Peyer's patch (tissue), 4 donors: ENCODE data around the gene CDK5RAP1.

Experiments
- POLR2A ChIP-seq, 2 donors: fragments of 450-650 bp; IDR thresholded peaks; one replicate each; pipeline ENCODE4 v1.5.1; 2017; ENCODE audit warnings: antibody characterized with exemption in 2 of 2, mild to moderate bottlenecking in 2 of 2, moderate library complexity in 2 of 2
- TF ChIP-seq, protein P1 (sequence below), 6 experiments: fragments of 450-650 bp in 4 of 6; fragments of 200-600 bp in 2 of 6; sonication (generic) in 1 of 6; IDR thresholded peaks; one replicate each; pipeline ENCODE4 v1.5.1; 2017 to 2019; ENCODE audit warnings: antibody characterized with exemption in 6 of 6, mild to moderate bottlenecking in 3 of 6, moderate library complexity in 1 of 6

DNA sequence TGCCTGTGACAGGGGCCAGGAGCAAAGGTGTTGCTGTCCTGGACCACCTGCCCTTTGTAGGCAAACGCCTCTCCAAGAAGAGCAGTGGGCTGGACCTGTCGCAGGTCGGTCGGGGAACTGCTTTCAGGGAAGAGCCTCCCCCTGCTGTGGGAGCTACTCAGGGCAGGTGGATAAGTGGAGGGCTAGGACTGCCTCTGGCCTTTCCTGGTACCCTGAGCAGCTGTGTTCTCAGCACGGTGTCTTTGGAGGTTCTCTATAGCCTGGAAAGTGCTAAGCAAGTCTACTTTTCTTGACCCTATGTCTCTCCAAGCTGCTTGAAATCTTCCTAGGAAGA lies 83.3 kb downstream of the CDK5RAP1 start:
- TF ChIP-seq, protein P1, sequence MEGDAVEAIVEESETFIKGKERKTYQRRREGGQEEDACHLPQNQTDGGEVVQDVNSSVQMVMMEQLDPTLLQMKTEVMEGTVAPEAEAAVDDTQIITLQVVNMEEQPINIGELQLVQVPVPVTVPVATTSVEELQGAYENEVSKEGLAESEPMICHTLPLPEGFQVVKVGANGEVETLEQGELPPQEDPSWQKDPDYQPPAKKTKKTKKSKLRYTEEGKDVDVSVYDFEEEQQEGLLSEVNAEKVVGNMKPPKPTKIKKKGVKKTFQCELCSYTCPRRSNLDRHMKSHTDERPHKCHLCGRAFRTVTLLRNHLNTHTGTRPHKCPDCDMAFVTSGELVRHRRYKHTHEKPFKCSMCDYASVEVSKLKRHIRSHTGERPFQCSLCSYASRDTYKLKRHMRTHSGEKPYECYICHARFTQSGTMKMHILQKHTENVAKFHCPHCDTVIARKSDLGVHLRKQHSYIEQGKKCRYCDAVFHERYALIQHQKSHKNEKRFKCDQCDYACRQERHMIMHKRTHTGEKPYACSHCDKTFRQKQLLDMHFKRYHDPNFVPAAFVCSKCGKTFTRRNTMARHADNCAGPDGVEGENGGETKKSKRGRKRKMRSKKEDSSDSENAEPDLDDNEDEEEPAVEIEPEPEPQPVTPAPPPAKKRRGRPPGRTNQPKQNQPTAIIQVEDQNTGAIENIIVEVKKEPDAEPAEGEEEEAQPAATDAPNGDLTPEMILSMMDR (IDR thresholded peaks at IDR 0.05), result no peak
- TF ChIP-seq POLR2A (IDR thresholded peaks at IDR 0.05), result no peak
